ENCODE data around the gene SPRED1.

GRCh38 chr15:38255690-38256089, 3.1 kb downstream of the SPRED1 start:
- TF ChIP-seq ZNF462 (CRISPR knock-in tag; IDR thresholded peaks at IDR 0.05) (no peak), CTCF (conservative IDR thresholded peaks at IDR 0.05; ENCODE audit: low read depth in 2 of 2) (no peak), POLR2AphosphoS5 (IDR thresholded peaks at IDR 0.05; ENCODE audit: low read depth) (no peak), REST (IDR thresholded peaks at IDR 0.05; ENCODE audit: unreplicated experiment) (no peak), EZH2phosphoT487 (IDR thresholded peaks at IDR 0.05; ENCODE audit: unreplicated experiment) (no peak), EZH2 (IDR thresholded peaks at IDR 0.05; ENCODE audit: low read depth, unreplicated experiment) (no peak), JUNB (IDR thresholded peaks at IDR 0.05; ENCODE audit: unreplicated experiment) (no peak), CREB1 (CRISPR knock-in tag; IDR thresholded peaks at IDR 0.05; ENCODE audit: low read depth) (no peak), ETS1 (IDR thresholded peaks at IDR 0.05) (no peak), ZNF114 (CRISPR knock-in tag; IDR thresholded peaks at IDR 0.05) (no peak), ZNF331 (CRISPR knock-in tag; IDR thresholded peaks at IDR 0.05; ENCODE audit: low read depth) (no peak)

Measured in GM23338 (cell line).